GM18517 (cell line): Measurements from ENCODE around the gene NINJ2.

Source experiments
- ATAC-seq: cut with Tn5 transposase; IDR thresholded peaks from one replicate; pipeline ENCODE4 v1.9.1; 2021; ENCODE audit warnings: mild to moderate bottlenecking, moderate library complexity; ENCODE audit not compliant: unreplicated experiment

The NINJ2 gene

GRCh38 chr12:535396-535795 lies 127.8 kb downstream of the NINJ2 start:
- ATAC-seq = no peak

GRCh38 chr12:534216-534615 lies 129.0 kb downstream of the NINJ2 start:
- ATAC-seq = no peak

- ATAC-seq = no peak
These were observed 129.5 kb downstream of the NINJ2 start for GRCh38 chr12:533718-534117.

- no peak for ATAC-seq
These were observed 130.2 kb downstream of the NINJ2 start for GRCh38 chr12:532908-533565.

- no peak for ATAC-seq
These were observed 131.2 kb downstream of the NINJ2 start for GRCh38 chr12:531951-532585.

GRCh38 chr12:530821-531220 lies 132.4 kb downstream of the NINJ2 start:
- ATAC-seq = no peak

GRCh38 chr12:530308-530707 lies 132.9 kb downstream of the NINJ2 start:
- no peak for ATAC-seq

- no peak for ATAC-seq
These were observed 135.5 kb downstream of the NINJ2 start for GRCh38 chr12:527729-528128.

GRCh38 chr12:527241-527640 lies 136.0 kb downstream of the NINJ2 start:
- ATAC-seq = no peak

- no peak for ATAC-seq
These were observed 137.2 kb downstream of the NINJ2 start for GRCh38 chr12:526089-526488.

GRCh38 chr12:524167-524951 lies 138.9 kb downstream of the NINJ2 start:
- no peak for ATAC-seq

GRCh38 chr12:522692-523378 lies 140.4 kb downstream of the NINJ2 start:
- ATAC-seq = no peak

- no peak for ATAC-seq
These were observed 143.1 kb downstream of the NINJ2 start for GRCh38 chr12:520119-520518.

- no peak for ATAC-seq
These were observed 145.7 kb downstream of the NINJ2 start for GRCh38 chr12:517538-517937.
